ACC112 (cell line): ENCODE results near the gene THAP2.

Experiments used
- H2AFZ ChIP-seq: fragments of 200-600 bp; sonication (generic); one replicate; pipeline ENCODE4 v1.6.0; 2017; ENCODE audit warnings: antibody characterized with exemption, low read length; ENCODE audit not compliant: unreplicated experiment
- H3K27ac ChIP-seq: fragments of 200-600 bp; sonication (generic); 2 replicates; pipeline ENCODE4 v1.5.1; 2014; ENCODE audit warnings: low read depth, mild to moderate bottlenecking, antibody characterized with exemption, low read length, moderate library complexity
- H3K27me3 ChIP-seq: fragments of 200-600 bp; sonication (generic); 2 replicates; pipeline ENCODE4 v1.6.1; 2014; ENCODE audit warnings: mild to moderate bottlenecking, antibody characterized with exemption, low read length, moderate library complexity, mixed read lengths; ENCODE audit not compliant: insufficient read depth
- H3K36me3 ChIP-seq: fragments of 200-600 bp; sonication (generic); 2 replicates; pipeline ENCODE4 v1.6.1; 2016; ENCODE audit warnings: mild to moderate bottlenecking, antibody characterized with exemption, low read length, moderate library complexity, mixed read lengths; ENCODE audit not compliant: insufficient read depth
- H3K4me1 ChIP-seq: fragments of 200-600 bp; sonication (generic); one replicate; pipeline ENCODE4 v1.6.1; 2016; ENCODE audit warnings: low read length, mixed read lengths; ENCODE audit not compliant: insufficient read depth, unreplicated experiment, control insufficient read depth
- H3K4me3 ChIP-seq: fragments of 200-600 bp; sonication (generic); 2 replicates; pipeline ENCODE4 v1.5.1; 2014; ENCODE audit warnings: mild to moderate bottlenecking, low read depth, low read length
- H3K79me2 ChIP-seq: fragments of 200-600 bp; sonication (generic); one replicate; pipeline ENCODE4 v1.6.0; 2016; ENCODE audit warnings: low read length; ENCODE audit not compliant: control insufficient read depth, unreplicated experiment, insufficient read depth

The THAP2 gene

GRCh38 chr12:71725011-71725410 is 60.9 kb downstream of the THAP2 start:
- no peaks in the 10 kb centered on the region for H3K79me2 ChIP-seq
- no peaks in the 10 kb centered on the region for H3K27me3 ChIP-seq
- H3K36me3 ChIP-seq: no peaks in the 10 kb centered on the region
- no peak overlapping the region for H3K27ac ChIP-seq
- no peak overlapping the region for H2AFZ ChIP-seq
- H3K4me1 ChIP-seq: no peaks in the 10 kb centered on the region
- H3K4me3 ChIP-seq: no peak overlapping the region

DNA sequence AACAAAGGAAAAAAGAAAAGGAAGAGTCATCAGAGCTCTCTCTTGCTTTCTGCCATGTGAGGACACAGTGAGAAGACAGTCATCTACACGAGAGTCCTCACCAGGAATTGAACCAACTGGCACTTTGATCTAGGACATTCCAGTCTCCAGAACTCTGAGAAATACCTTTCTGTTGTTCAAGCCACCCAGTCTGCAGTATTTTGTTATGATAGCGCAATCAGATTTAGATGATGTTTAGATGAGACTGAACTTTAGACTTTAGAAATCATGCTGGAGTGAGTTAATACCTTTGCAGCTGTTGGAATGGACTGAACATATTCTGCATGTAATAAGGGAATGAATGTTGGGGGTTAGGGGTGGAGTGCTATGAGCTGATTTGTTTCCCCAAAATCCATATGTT is 62.4 kb downstream of the THAP2 start:
- Histone ChIP-seq H3K27me3 (no peaks in the 10 kb centered on the region), H3K27ac (no peak overlapping the region), H3K4me1 (no peaks in the 10 kb centered on the region), H3K36me3 (no peaks in the 10 kb centered on the region), H3K79me2 (no peaks in the 10 kb centered on the region), H2AFZ (no peak overlapping the region), H3K4me3 (no peak overlapping the region)

DNA sequence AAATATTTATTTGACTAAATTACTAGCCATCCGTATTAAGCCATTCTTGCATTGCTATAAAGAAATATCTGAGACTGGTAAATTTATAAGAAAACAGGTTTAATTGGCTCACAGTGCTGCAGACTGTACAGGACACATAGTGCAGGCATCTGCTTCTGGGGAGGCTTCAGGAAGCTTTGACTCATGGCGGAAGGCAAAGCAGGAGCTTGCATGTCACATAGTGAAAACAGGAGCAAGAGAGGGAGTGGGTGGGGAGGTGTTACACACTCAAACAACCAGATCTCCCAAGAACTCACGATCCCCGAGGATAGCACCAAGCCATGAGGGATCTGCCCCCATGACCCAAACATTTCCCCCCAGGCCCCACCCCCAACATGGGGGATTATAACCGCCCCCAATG is 63.9 kb downstream of the THAP2 start:
- Histone ChIP-seq H3K4me1 (no peaks in the 10 kb centered on the region), H3K79me2 (no peaks in the 10 kb centered on the region), H3K4me3 (no peak overlapping the region), H3K27ac (no peak overlapping the region), H3K27me3 (no peaks in the 10 kb centered on the region), H2AFZ (no peak overlapping the region), H3K36me3 (no peaks in the 10 kb centered on the region)
